Endothelial cell (in vitro differentiated cells): Measurements from ENCODE around the gene SLC25A34. TPM values are rescaled to one million over a fixed set of nuclear protein-coding genes. Genes with fewer than 3 reads are reported as not detected.
A peak's percentile ranks its signal among the peaks of the same experiment; 100 is the strongest.

Experiments used
- DNase-seq: peaks from one replicate; pipeline ENCODE4 v3.0.0; 2021; ENCODE audit warnings: low spot score
- H3K27ac Mint-ChIP-seq: one replicate; pipeline ENCODE4 v1.8.0; 2021; ENCODE audit warnings: mixed read lengths, inconsistent platforms; ENCODE audit not compliant: unreplicated experiment
- H3K27me3 Mint-ChIP-seq: one replicate; pipeline ENCODE4 v1.8.0; 2021; ENCODE audit warnings: mild to moderate bottlenecking, moderate library complexity, mixed read lengths, inconsistent platforms; ENCODE audit not compliant: unreplicated experiment
- H3K36me3 Mint-ChIP-seq: one replicate; pipeline ENCODE4 v1.8.0; 2021; ENCODE audit warnings: mild to moderate bottlenecking, low read depth, mixed read lengths, inconsistent platforms; ENCODE audit not compliant: unreplicated experiment
- H3K4me1 Mint-ChIP-seq: one replicate; pipeline ENCODE4 v1.8.0; 2021; ENCODE audit warnings: mild to moderate bottlenecking, mixed read lengths, inconsistent platforms; ENCODE audit not compliant: unreplicated experiment
- H3K4me3 Mint-ChIP-seq: one replicate; pipeline ENCODE4 v1.8.0; 2021; ENCODE audit warnings: mild to moderate bottlenecking, mixed read lengths, inconsistent platforms; ENCODE audit not compliant: unreplicated experiment
- H3K9me3 Mint-ChIP-seq: one replicate; pipeline ENCODE4 v1.8.0; 2021; ENCODE audit warnings: mixed read lengths, inconsistent platforms; ENCODE audit not compliant: unreplicated experiment
- total RNA-seq: library from RNA; stranded (reverse); fragmentation: NEBNext Ultra II Directional; extraction: Animal tissue kit (Norgen Biotek cat#: 25700); gene quantifications from one replicate; pipeline ENCODE4 v1.2.1, GENCODE V29; 2021; ENCODE audit not compliant: unreplicated experiment
- TF ChIP-seq, protein P1 (sequence below): fragments of 200-600 bp; sonication (generic); IDR thresholded peaks from one replicate; pipeline ENCODE4 v1.5.0; 2021; ENCODE audit warnings: antibody characterized with exemption; ENCODE audit not compliant: unreplicated experiment

Gene SLC25A34
- total RNA-seq, 1 donor from 2014 or later = 3.5 TPM

- Mint-ChIP-seq H3K36me3 (peaks cover 5% of the 10 kb centered on the region), H3K4me3 (no peak overlapping the region), H3K27me3 (peaks cover 8% of the 10 kb centered on the region), H3K4me1 (peaks cover 16% of the 10 kb centered on the region), H3K9me3 (no peaks in the 10 kb centered on the region), H3K27ac (no peak overlapping the region)
- DNase-seq = no peak
- TF ChIP-seq, protein P1, sequence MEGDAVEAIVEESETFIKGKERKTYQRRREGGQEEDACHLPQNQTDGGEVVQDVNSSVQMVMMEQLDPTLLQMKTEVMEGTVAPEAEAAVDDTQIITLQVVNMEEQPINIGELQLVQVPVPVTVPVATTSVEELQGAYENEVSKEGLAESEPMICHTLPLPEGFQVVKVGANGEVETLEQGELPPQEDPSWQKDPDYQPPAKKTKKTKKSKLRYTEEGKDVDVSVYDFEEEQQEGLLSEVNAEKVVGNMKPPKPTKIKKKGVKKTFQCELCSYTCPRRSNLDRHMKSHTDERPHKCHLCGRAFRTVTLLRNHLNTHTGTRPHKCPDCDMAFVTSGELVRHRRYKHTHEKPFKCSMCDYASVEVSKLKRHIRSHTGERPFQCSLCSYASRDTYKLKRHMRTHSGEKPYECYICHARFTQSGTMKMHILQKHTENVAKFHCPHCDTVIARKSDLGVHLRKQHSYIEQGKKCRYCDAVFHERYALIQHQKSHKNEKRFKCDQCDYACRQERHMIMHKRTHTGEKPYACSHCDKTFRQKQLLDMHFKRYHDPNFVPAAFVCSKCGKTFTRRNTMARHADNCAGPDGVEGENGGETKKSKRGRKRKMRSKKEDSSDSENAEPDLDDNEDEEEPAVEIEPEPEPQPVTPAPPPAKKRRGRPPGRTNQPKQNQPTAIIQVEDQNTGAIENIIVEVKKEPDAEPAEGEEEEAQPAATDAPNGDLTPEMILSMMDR = no peak
These were observed 17.7 kb downstream of the SLC25A34 start for GRCh38 chr1:15753776-15754175.

DNA sequence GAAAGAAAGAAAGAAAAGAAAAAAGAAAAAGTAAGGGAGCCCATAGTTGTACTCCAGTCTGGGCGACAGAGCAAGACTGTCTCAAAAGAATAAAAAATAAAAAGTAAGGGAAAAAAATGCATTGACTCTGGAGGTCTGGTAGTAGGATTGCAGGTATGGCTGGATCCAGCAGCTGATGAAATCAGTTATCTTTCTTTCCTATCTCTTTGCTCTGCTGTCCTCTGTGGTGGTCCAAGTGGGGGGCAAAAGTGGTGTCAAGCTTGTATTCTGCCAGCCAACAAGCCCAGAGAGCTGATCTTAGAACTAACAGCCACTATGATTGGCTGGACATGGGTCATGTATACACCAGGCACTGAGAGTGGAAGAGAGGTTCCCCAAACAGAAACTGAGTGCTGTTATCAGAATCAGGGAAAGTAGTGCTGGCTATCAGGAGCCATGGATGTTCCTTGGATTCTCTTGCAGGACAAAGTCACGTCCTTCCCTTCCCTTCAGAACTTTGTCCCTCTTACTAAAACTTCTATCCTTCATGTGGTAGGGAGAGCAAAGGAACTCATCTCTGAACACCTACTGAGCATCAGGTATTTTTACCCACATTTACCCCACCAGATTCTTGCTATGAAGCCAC lies 19.1 kb downstream of the SLC25A34 start:
- Mint-ChIP-seq H3K36me3 (peaks cover 5% of the 10 kb centered on the region), H3K4me3 (no peak overlapping the region)
- DNase-seq = no peak

DNA sequence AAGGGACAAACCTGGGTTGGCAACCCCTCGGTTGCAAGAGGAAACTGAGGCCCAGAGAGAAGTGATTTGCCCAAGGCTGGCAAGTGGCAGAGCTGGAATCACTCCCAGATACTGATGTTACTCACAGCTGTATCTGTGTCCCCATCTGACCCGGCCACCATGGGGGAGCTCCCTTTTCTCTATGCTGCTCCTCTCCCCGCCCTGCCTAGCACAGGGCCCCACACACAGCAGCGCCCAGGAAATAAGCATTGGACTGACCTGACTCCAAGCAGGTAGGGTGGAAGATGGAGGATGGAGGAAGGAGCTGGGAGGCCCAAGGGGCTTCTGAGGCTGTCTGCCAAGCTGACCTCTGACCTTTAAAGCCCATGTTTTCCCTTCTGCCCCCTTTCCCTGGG lies 19.6 kb downstream of the SLC25A34 start:
- H3K27ac Mint-ChIP-seq = no peak overlapping the region
- peaks cover 5% of the 10 kb centered on the region for H3K36me3 Mint-ChIP-seq
- DNase-seq = no peak
- no peak overlapping the region for H3K4me3 Mint-ChIP-seq
- peaks cover 12% of the 10 kb centered on the region for H3K4me1 Mint-ChIP-seq
- H3K9me3 Mint-ChIP-seq = no peaks in the 10 kb centered on the region
- TF ChIP-seq, protein P1 = no peak
- peaks cover 8% of the 10 kb centered on the region for H3K27me3 Mint-ChIP-seq

More for the DNA sequence above, 19.1 kb downstream of the SLC25A34 start:
- no peak overlapping the region for H3K27ac Mint-ChIP-seq
- no peaks in the 10 kb centered on the region for H3K9me3 Mint-ChIP-seq
- peaks cover 11% of the 10 kb centered on the region for H3K4me1 Mint-ChIP-seq
- TF ChIP-seq, protein P1 = no peak
- peaks cover 8% of the 10 kb centered on the region for H3K27me3 Mint-ChIP-seq

DNA sequence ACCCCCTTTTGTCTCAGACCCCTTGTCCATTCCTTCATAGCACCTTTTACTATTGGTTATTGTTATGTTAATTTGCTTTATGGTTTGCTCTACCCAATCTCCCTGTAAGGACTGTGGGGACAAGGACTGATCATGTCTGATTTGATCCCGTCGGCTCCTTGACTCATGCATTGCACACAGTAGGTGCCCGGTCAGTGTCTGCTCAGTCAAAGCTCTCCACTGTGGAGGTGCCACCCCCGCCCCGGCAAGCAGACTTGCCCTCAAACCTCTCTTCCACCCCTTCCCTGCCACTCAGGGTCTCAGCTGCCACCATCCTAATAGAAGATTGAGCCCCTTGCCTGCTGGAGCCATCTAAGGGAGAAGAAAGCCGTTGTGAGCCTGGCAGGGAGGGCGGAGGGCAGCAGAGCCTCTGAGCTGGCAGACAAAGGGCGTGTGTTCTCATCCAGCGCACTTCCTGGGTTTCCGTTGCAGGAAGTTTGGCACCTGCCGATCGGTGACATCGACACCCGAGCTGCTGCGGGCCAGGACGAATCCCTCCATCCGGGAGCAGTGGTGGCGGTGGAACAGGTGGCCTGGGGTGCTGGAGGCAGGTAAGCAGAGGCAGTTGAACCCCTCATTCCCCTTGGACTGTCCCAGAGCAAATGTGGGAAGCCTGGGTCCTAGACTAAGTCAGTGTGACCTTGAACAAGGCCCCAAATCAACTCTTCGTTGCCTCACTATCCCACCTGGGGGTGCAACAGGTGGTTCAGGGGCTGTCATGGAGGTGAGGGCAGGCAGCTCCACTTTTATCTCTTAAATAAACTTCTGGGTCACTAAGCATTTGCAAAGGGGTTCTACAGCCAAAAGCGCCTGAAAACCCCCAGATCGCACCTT lies 20.3 kb downstream of the SLC25A34 start:
- H3K27ac Mint-ChIP-seq = no peak overlapping the region
- H3K4me3 Mint-ChIP-seq = peak overlapping the region; percentile 32
- H3K9me3 Mint-ChIP-seq = no peaks in the 10 kb centered on the region
- DNase-seq = no peak
- peaks cover 18% of the 10 kb centered on the region for H3K4me1 Mint-ChIP-seq
- peaks cover 5% of the 10 kb centered on the region for H3K36me3 Mint-ChIP-seq
- peaks cover 9% of the 10 kb centered on the region for H3K27me3 Mint-ChIP-seq
- TF ChIP-seq, protein P1 = no peak

GRCh38 chr1:15757016-15757543 lies 21.0 kb downstream of the SLC25A34 start:
- H3K4me3 Mint-ChIP-seq = no peak overlapping the region
- peaks cover 9% of the 10 kb centered on the region for H3K27me3 Mint-ChIP-seq
- H3K4me1 Mint-ChIP-seq = peaks cover 25% of the 10 kb centered on the region
- TF ChIP-seq, protein P1 = no peak
- DNase-seq = no peak
- H3K9me3 Mint-ChIP-seq = no peaks in the 10 kb centered on the region
- H3K27ac Mint-ChIP-seq = no peak overlapping the region
- H3K36me3 Mint-ChIP-seq = peaks cover 9% of the 10 kb centered on the region
